HepG2 (cell line): ENCODE results near the gene ADGRG1. TPM values are rescaled to one million over a fixed set of nuclear protein-coding genes. Genes with fewer than 3 reads are reported as not detected.

Experiments used
- ATAC-seq: fragments of 200-7000 bp; cut with Tn5 transposase; 3 replicates; pipeline ENCODE4 v1.9.1; 2020; ENCODE audit warnings: mild to moderate bottlenecking, moderate library complexity
- BruUV-seq: library from RNA; stranded (reverse); fragments of 400-500 nt; replicated peaks from 2 replicates; lab custom pipeline; 2021; lab: Mats Ljungman, UMichigan
- CTCF ChIA-PET: fragments of 300-600 bp; formaldehyde crosslinking; extraction: SDS; loops from one replicate; lab custom pipeline; 2021; ENCODE audit warnings: low total read pairs, inconsistent platforms, low intra/inter-chr PET ratio; lab: Yijun Ruan, JAX
- POLR2A ChIA-PET: fragments of 350-600 bp; sonication (Branson Sonifier 250); formaldehyde crosslinking; loops from one replicate; lab custom pipeline; 2020; ENCODE audit warnings: antibody characterized with exemption, inconsistent platforms; lab: Yijun Ruan, JAX
- DNase-seq: peaks from one replicate; pipeline ENCODE4 v3.0.0-alpha.2; 2015; ENCODE audit warnings: low spot score
- FAIRE-seq: peaks from 3 replicates; lab custom pipeline; 2011; peaks lifted over from hg19 to GRCh38; lab: Jason Lieb, UNC
- H2AFZ ChIP-seq: one replicate; pipeline ENCODE4 v1.6.1; 2011; ENCODE audit warnings: low read length, inconsistent platforms
- H3K27ac ChIP-seq: fragments of 300-600 bp; 3 replicates; pipeline ENCODE4 v1.8.0; 2011; ENCODE audit warnings: mixed run types, mild to moderate bottlenecking, mixed read lengths, low read length, inconsistent platforms; ENCODE audit not compliant: insufficient read depth; ENCODE audit errors: extremely low read length
- H3K27me3 ChIP-seq, 2 experiments: fragments of 200-600 bp in 1 of 2; 2 replicates in 1 of 2; 3 replicates in 1 of 2; pipeline versions ENCODE4 v1.6.0 to v1.8.0; 2011; ENCODE audit warnings: low read length in 2 of 2, mild to moderate bottlenecking in 2 of 2, moderate library complexity in 2 of 2, inconsistent platforms in 1 of 2; ENCODE audit not compliant: insufficient read depth in 2 of 2, control insufficient read depth in 1 of 2
- H3K36me3 ChIP-seq, 2 experiments: fragments of 200-600 bp in 1 of 2; replicated peaks in 1 of 2; 2 replicates in 1 of 2; 3 replicates in 1 of 2; pipeline versions ENCODE4 v1.5.1 to v1.8.0; 2011; ENCODE audit warnings: low read length in 2 of 2, inconsistent platforms in 1 of 2; ENCODE audit not compliant: insufficient read depth in 2 of 2, control insufficient read depth in 1 of 2
- H3K4me1 ChIP-seq: 2 replicates; pipeline ENCODE4 v1.5.1; 2012; ENCODE audit warnings: low read length, inconsistent platforms; ENCODE audit not compliant: insufficient read depth
- H3K4me2 ChIP-seq: 2 replicates; pipeline ENCODE4 v1.6.0; 2011; ENCODE audit warnings: low read depth, low read length, inconsistent platforms
- H3K4me3 ChIP-seq, 3 experiments: fragments of 200-600 bp in 1 of 3; sonication (generic), shearing (Covaris generic) in 1 of 3; replicated peaks in 1 of 3; 2 replicates each; pipeline ENCODE4 v1.5.1; 2011 to 2016; ENCODE audit warnings: low read length in 3 of 3, inconsistent platforms in 2 of 3, low read depth in 2 of 3, mild to moderate bottlenecking in 2 of 3, control low read depth in 1 of 3, mixed read lengths in 1 of 3; ENCODE audit not compliant: insufficient read depth in 1 of 3
- H3K79me2 ChIP-seq: one replicate; pipeline ENCODE4 v1.6.1; 2011; ENCODE audit warnings: low read length, inconsistent platforms; ENCODE audit not compliant: insufficient read depth
- H3K9ac ChIP-seq: 2 replicates; pipeline ENCODE4 v1.6.0; 2011; ENCODE audit warnings: mild to moderate bottlenecking, low read depth, low read length, inconsistent platforms; ENCODE audit not compliant: insufficient read depth
- H3K9me3 ChIP-seq: 2 replicates; pipeline ENCODE4 v1.5.1; 2012; ENCODE audit warnings: mild to moderate bottlenecking, low read length
- H4K20me1 ChIP-seq: 2 replicates; pipeline ENCODE4 v1.6.0; 2011; ENCODE audit warnings: inconsistent platforms, mild to moderate bottlenecking, low read length, moderate library complexity; ENCODE audit not compliant: insufficient read depth
- BHLHE40 ChIP-seq: IDR thresholded peaks from 2 replicates; pipeline ENCODE4 v1.6.1; 2011; ENCODE audit warnings: low read length, improper control_type of control experiment
- CC2D1A ChIP-seq: sonication (generic); formaldehyde crosslinking; IDR thresholded peaks from 2 replicates; pipeline ENCODE4 v1.8.1; 2023; ENCODE audit warnings: mild to moderate bottlenecking, missing genetic modification reagents
- EHMT2 ChIP-seq: fragments of 200-600 bp; sonication (generic); IDR thresholded peaks from 2 replicates; pipeline ENCODE4 v1.7.0; 2017; ENCODE audit warnings: antibody characterized with exemption, low read depth, low read length, borderline replicate concordance
- ISX ChIP-seq: sonication (generic); formaldehyde crosslinking; conservative IDR thresholded peaks from 2 replicates; pipeline ENCODE4 v1.5.0; 2020; ENCODE audit warnings: missing genetic modification reagents
- MTA1 ChIP-seq: sonication (generic); formaldehyde crosslinking; IDR thresholded peaks from 2 replicates; pipeline ENCODE4 v1.4.0; 2020; ENCODE audit warnings: missing genetic modification reagents, mild to moderate bottlenecking, borderline replicate concordance
- NAIF1 ChIP-seq: sonication (generic); formaldehyde crosslinking; IDR thresholded peaks from 2 replicates; pipeline ENCODE4 v1.5.0; 2020; ENCODE audit warnings: mild to moderate bottlenecking, missing genetic modification reagents, borderline replicate concordance
- RNF2 ChIP-seq: fragments of 450-650 bp; conservative IDR thresholded peaks from 2 replicates; pipeline ENCODE4 v1.6.1; 2016; ENCODE audit warnings: low read depth
- SMC3 ChIP-seq: IDR thresholded peaks from 2 replicates; pipeline ENCODE4 v1.6.1; 2011; ENCODE audit warnings: low read length, improper control_type of control experiment
- ZFYVE20 ChIP-seq: sonication (generic); formaldehyde crosslinking; IDR thresholded peaks from 2 replicates; pipeline ENCODE4 v1.8.0; 2023; ENCODE audit warnings: low read depth, mild to moderate bottlenecking, moderate library complexity, missing genetic modification reagents, borderline replicate concordance
- ZNF12 ChIP-seq: sonication (generic); formaldehyde crosslinking; IDR thresholded peaks from 2 replicates; pipeline ENCODE4 v1.5.0; 2020; ENCODE audit warnings: missing genetic modification reagents
- ZNF296 ChIP-seq: sonication (generic); formaldehyde crosslinking; conservative IDR thresholded peaks from 2 replicates; pipeline ENCODE4 v1.5.0; 2020; ENCODE audit warnings: mild to moderate bottlenecking, missing genetic modification reagents
- WGBS: methylation state at CpG from one replicate; pipeline ENCODE4 v1.1.6; 2017; ENCODE audit warnings: low lambda C conversion rate; 5-methylcytosine and 5-hydroxymethylcytosine counted together
- in situ Hi-C: cut with HindIII; loops from 2 replicates; pipeline ENCODE4 v1.10.0; 2017; ENCODE audit warnings: low pct_unique_long_range_greater_than_20kb; ENCODE audit not compliant: extremely low pct_ligation_motif_present
- intact Hi-C: fragments of 100-400 bp; cut with micrococcal nuclease; formaldehyde crosslinking; loops from one replicate; pipeline ENCODE4 v1.10.0; 2022; ENCODE audit not compliant: unreplicated experiment
- polyA plus RNA-seq, 8 experiments: library from polyadenylated mRNA; depleted of rRNA in 3 of 8; stranded (reverse) in 7 of 8; unstranded in 1 of 8; fragments of >200 nt; fragmentation: Illumina TruSeq in 4 of 8; extraction: Trizol in 4 of 8; gene quantifications; 2 replicates each; pipeline versions ENCODE4 v1.2.1 to v1.2.3, GENCODE V29; 2011 to 2016; ENCODE audit warnings: low read depth in 4 of 8, missing spikeins in 1 of 8, mixed read lengths in 1 of 8; ENCODE audit not compliant: insufficient read depth in 1 of 8
- total RNA-seq, 5 experiments: library from RNA; depleted of rRNA; stranded (reverse); fragments of >200 nt; fragmentation: Illumina TruSeq; extraction: Trizol; gene quantifications; 2 replicates each; pipeline ENCODE4 v1.2.3, GENCODE V29; 2016; ENCODE audit warnings: low read depth in 1 of 5
- TF ChIP-seq, protein P1 (sequence below): sonication (generic); formaldehyde crosslinking; IDR thresholded peaks from 2 replicates; pipeline ENCODE4 v1.4.0; 2020; ENCODE audit warnings: missing genetic modification reagents
- TF ChIP-seq, protein P2 (sequence below): fragments of 450-650 bp; IDR thresholded peaks from 2 replicates; pipeline ENCODE4 v1.6.1; 2017; ENCODE audit warnings: mild to moderate bottlenecking
- TF ChIP-seq, protein P3 (sequence below): sonication (generic); formaldehyde crosslinking; IDR thresholded peaks from 2 replicates; pipeline ENCODE4 v1.5.0; 2020; ENCODE audit warnings: mild to moderate bottlenecking, missing genetic modification reagents, borderline replicate concordance
- TF ChIP-seq, protein P4 (sequence below): IDR thresholded peaks from 2 replicates; pipeline ENCODE4 v1.6.1; 2016; ENCODE audit warnings: low read depth
- TF ChIP-seq, protein P5 (sequence below): sonication (generic); formaldehyde crosslinking; IDR thresholded peaks from 2 replicates; pipeline ENCODE4 v1.4.0; 2020; ENCODE audit warnings: missing genetic modification reagents; ENCODE audit errors: not compliant biosample characterization

Gene ADGRG1
- total and polyA plus RNA-seq, 2 of the 13 experiments (the other 11 are each of a cell fraction or from before 2014, with no cell fraction given), result 2.7 to 5.9 TPM

DNA sequence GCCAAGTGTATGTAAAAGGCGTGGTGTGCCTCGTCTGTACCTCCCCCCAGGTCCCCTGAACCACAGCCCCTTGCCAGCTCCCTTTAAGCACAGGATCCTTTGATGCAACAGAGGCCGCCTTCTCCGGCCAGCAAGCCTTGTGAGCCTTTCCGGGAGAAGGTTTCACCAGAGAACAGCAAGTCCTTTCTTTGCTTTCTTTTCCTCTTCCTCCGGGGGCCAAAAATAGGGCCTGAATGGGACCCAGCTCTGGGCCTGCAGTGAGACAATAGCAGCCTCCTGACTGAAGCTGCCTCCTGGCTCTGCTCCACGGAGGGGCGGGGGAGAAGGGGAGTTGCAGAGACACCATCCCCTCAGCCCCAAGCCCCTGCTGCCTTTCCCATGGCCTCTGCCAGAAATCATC lies 9.0 kb downstream of the ADGRG1 start:
- in situ Hi-C loops, result no loop called here
- H3K4me2 ChIP-seq, result no peak overlapping the region
- no peak for TF ChIP-seq RNF2
- no peak for TF ChIP-seq CC2D1A (CRISPR knock-in tag)
- no peak for TF ChIP-seq MTA1 (CRISPR knock-in tag)
- TF ChIP-seq, protein P1, sequence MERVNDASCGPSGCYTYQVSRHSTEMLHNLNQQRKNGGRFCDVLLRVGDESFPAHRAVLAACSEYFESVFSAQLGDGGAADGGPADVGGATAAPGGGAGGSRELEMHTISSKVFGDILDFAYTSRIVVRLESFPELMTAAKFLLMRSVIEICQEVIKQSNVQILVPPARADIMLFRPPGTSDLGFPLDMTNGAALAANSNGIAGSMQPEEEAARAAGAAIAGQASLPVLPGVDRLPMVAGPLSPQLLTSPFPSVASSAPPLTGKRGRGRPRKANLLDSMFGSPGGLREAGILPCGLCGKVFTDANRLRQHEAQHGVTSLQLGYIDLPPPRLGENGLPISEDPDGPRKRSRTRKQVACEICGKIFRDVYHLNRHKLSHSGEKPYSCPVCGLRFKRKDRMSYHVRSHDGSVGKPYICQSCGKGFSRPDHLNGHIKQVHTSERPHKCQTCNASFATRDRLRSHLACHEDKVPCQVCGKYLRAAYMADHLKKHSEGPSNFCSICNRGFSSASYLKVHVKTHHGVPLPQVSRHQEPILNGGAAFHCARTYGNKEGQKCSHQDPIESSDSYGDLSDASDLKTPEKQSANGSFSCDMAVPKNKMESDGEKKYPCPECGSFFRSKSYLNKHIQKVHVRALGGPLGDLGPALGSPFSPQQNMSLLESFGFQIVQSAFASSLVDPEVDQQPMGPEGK (CRISPR knock-in tag), result no peak
- TF ChIP-seq, protein P2, sequence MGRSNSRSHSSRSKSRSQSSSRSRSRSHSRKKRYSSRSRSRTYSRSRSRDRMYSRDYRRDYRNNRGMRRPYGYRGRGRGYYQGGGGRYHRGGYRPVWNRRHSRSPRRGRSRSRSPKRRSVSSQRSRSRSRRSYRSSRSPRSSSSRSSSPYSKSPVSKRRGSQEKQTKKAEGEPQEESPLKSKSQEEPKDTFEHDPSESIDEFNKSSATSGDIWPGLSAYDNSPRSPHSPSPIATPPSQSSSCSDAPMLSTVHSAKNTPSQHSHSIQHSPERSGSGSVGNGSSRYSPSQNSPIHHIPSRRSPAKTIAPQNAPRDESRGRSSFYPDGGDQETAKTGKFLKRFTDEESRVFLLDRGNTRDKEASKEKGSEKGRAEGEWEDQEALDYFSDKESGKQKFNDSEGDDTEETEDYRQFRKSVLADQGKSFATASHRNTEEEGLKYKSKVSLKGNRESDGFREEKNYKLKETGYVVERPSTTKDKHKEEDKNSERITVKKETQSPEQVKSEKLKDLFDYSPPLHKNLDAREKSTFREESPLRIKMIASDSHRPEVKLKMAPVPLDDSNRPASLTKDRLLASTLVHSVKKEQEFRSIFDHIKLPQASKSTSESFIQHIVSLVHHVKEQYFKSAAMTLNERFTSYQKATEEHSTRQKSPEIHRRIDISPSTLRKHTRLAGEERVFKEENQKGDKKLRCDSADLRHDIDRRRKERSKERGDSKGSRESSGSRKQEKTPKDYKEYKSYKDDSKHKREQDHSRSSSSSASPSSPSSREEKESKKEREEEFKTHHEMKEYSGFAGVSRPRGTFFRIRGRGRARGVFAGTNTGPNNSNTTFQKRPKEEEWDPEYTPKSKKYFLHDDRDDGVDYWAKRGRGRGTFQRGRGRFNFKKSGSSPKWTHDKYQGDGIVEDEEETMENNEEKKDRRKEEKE, result no peak
- no peak for TF ChIP-seq BHLHE40
- TF ChIP-seq, protein P3, sequence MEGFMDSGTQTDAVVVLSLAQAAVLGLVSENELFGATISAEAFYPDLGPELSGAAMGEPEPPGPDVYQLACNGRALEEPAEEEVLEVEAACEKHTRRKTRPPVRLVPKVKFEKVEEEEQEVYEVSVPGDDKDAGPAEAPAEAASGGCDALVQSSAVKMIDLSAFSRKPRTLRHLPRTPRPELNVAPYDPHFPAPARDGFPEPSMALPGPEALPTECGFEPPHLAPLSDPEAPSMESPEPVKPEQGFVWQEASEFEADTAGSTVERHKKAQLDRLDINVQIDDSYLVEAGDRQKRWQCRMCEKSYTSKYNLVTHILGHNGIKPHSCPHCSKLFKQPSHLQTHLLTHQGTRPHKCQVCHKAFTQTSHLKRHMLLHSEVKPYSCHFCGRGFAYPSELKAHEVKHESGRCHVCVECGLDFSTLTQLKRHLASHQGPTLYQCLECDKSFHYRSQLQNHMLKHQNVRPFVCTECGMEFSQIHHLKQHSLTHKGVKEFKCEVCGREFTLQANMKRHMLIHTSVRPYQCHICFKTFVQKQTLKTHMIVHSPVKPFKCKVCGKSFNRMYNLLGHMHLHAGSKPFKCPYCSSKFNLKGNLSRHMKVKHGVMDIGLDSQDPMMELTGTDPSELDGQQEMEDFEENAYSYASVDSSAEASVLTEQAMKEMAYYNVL (CRISPR knock-in tag), result no peak
- TF ChIP-seq ZNF296, result no peak
- TF ChIP-seq, protein P4, sequence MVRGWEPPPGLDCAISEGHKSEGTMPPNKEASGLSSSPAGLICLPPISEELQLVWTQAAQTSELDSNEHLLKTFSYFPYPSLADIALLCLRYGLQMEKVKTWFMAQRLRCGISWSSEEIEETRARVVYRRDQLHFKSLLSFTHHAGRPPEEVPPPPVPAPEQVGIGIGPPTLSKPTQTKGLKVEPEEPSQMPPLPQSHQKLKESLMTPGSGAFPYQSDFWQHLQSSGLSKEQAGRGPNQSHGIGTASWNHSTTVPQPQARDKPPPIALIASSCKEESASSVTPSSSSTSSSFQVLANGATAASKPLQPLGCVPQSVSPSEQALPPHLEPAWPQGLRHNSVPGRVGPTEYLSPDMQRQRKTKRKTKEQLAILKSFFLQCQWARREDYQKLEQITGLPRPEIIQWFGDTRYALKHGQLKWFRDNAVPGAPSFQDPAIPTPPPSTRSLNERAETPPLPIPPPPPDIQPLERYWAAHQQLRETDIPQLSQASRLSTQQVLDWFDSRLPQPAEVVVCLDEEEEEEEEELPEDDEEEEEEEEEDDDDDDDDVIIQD (CRISPR knock-in tag), result no peak
- no peak for TF ChIP-seq EHMT2
- TF ChIP-seq ZNF12 (CRISPR knock-in tag), result no peak
- no peak for TF ChIP-seq ISX (CRISPR knock-in tag)
- TF ChIP-seq NAIF1, result no peak
- TF ChIP-seq ZFYVE20 (CRISPR knock-in tag), result no peak
- TF ChIP-seq, protein P5, sequence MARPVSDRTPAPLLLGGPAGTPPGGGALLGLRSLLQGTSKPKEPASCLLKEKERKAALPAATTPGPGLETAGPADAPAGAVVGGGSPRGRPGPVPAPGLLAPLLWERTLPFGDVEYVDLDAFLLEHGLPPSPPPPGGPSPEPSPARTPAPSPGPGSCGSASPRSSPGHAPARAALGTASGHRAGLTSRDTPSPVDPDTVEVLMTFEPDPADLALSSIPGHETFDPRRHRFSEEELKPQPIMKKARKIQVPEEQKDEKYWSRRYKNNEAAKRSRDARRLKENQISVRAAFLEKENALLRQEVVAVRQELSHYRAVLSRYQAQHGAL (CRISPR knock-in tag), result no peak
- TF ChIP-seq SMC3, result no peak

More for the DNA sequence above, 9.0 kb downstream of the ADGRG1 start:
- H3K27ac ChIP-seq, result no peak overlapping the region
- no peak overlapping the region for H3K9ac ChIP-seq
- no peak for FAIRE-seq
- no peaks in the 10 kb centered on the region for H4K20me1 ChIP-seq
- DNase-seq, result no peak
- ChIA-PET POLR2A (interaction anchor here (0.8 to 6.9 kb wide), 6 partner anchors 9 to 98 kb away, joined by 3 to 127 read pairs (median 6); partner anchors contain the start of genes ADGRG1 and KATNB1), CTCF (no interaction called here)
- no peak overlapping the region for H2AFZ ChIP-seq
- H3K27me3 ChIP-seq, result no peaks in the 10 kb centered on the region
- BruUV-seq, result no TSS peak
- no peaks in the 10 kb centered on the region for H3K9me3 ChIP-seq
- no peak for ATAC-seq
- peaks cover 81% of the 10 kb centered on the region for H3K4me1 ChIP-seq
- H3K36me3 ChIP-seq, result no peaks in the 10 kb centered on the region
- WGBS, result 61% methylated on average over 8 of the region's 8 CpGs
- H3K79me2 ChIP-seq, result no peaks in the 10 kb centered on the region
- no peak overlapping the region for H3K4me3 ChIP-seq
- intact Hi-C loops, result no loop called here
